GM06990 (cell line): ENCODE measurements around the gene CELF1.

Source experiments
- DNase-seq: peaks from one replicate; pipeline ENCODE4 v3.0.0-alpha.2; 2011; ENCODE audit not compliant: insufficient read length; ENCODE audit errors: extremely low read depth
- H3K27me3 ChIP-seq: replicated peaks from 2 replicates; pipeline ENCODE4 v1.6.0; 2011; ENCODE audit warnings: low read length; ENCODE audit not compliant: control insufficient read depth, insufficient read depth
- H3K36me3 ChIP-seq: 2 replicates; pipeline ENCODE4 v1.5.1; 2011; ENCODE audit warnings: low read length; ENCODE audit not compliant: control insufficient read depth, insufficient read depth
- H3K4me3 ChIP-seq: replicated peaks from 2 replicates; pipeline ENCODE4 v1.5.1; 2011; ENCODE audit warnings: low read depth, mild to moderate bottlenecking, control low read depth, low read length
- TF ChIP-seq, protein P1 (sequence below): IDR thresholded peaks from 2 replicates; pipeline ENCODE4 v1.5.1; 2011; ENCODE audit warnings: low read length, control low read depth, mild to moderate bottlenecking, inconsistent platforms; ENCODE audit not compliant: insufficient read depth, poor library complexity, severe bottlenecking

CELF1 gene

DNA sequence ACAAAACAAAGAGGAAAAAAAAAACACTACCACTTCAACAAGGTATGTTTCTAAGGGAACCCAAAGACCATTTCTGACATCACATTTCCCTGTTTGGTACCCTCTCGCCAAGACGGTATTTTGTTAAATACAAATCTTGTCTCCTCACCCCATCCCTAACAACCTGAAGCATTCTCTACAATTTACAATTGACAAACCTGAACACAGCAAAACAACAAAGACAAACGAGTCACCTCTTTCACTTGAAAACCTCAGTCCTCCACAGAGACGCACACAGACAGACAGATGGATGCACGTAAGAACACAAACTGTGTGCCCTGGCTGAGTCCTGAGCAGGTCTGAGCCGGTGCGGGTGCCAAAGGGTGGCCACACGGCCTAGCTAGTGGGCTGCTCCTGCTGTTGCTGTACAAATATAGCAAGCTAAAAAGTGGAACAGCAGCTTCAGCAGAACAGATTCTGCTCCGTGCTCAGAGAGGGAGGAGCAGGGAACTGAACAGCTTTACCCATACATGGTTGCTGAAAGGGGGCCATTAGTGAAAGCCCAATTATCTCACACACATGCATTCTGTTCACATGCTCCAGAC is 28.5 kb downstream of the CELF1 start:
- TF ChIP-seq, protein P1, sequence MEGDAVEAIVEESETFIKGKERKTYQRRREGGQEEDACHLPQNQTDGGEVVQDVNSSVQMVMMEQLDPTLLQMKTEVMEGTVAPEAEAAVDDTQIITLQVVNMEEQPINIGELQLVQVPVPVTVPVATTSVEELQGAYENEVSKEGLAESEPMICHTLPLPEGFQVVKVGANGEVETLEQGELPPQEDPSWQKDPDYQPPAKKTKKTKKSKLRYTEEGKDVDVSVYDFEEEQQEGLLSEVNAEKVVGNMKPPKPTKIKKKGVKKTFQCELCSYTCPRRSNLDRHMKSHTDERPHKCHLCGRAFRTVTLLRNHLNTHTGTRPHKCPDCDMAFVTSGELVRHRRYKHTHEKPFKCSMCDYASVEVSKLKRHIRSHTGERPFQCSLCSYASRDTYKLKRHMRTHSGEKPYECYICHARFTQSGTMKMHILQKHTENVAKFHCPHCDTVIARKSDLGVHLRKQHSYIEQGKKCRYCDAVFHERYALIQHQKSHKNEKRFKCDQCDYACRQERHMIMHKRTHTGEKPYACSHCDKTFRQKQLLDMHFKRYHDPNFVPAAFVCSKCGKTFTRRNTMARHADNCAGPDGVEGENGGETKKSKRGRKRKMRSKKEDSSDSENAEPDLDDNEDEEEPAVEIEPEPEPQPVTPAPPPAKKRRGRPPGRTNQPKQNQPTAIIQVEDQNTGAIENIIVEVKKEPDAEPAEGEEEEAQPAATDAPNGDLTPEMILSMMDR = no peak
- Histone ChIP-seq H3K27me3 (no peaks in the 10 kb centered on the region), H3K4me3 (peak overlapping the region; percentile 21; the same call in 1 of the 2 replicates), H3K36me3 (no peaks in the 10 kb centered on the region)
- peak; percentile 26 for DNase-seq

GRCh38 chr11:47523490-47524225 is 29.3 kb downstream of the CELF1 start:
- Histone ChIP-seq H3K36me3 (no peaks in the 10 kb centered on the region), H3K27me3 (no peaks in the 10 kb centered on the region), H3K4me3 (no peak overlapping the region)
- DNase-seq = no peak
- TF ChIP-seq, protein P1 = no peak

GRCh38 chr11:47518212-47518964 is 34.5 kb downstream of the CELF1 start:
- Histone ChIP-seq H3K27me3 (no peaks in the 10 kb centered on the region), H3K36me3 (no peaks in the 10 kb centered on the region), H3K4me3 (no peak overlapping the region)
- DNase-seq = no peak
- TF ChIP-seq, protein P1 = no peak

DNA sequence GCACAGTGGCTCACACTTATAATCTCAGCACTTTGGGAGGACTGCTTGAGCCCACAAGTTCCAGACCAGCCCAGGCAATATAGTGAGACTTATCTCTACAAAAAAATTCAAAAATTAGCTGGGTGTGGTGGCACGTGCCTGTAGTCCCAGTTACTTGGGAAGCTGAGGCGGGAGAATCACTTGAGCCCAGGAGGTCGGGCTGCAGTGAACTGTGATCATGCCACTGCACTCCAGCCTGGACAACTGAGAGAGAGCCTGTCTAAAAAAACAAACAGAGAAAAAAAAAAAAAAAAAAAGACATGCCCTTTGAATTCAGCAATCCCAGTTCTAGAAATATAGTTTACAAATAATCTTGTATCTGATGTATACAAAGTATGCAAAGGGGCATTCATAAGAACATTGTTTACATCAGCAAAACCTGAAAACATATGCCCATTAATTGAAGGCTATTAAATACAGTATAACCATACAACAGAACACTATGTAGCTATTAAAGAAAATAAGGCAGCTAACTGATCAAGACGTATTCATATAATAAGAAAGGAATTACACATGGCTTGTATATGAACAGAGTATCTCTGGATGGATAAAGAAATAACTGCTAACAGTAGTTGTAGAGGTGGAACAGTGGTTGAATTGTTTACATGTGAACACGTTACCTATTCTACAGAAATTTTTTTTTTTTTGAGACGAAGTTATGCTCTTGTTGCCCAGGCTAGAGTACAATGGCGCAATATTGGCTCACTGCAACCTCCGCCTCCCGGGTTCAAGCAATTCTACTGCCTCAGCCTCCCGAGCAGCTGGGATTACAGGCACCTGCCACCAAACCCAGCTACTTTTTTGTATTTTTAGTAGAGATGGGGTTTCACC is 35.7 kb downstream of the CELF1 start:
- TF ChIP-seq, protein P1 = no peak
- Histone ChIP-seq H3K27me3 (no peaks in the 10 kb centered on the region), H3K36me3 (no peaks in the 10 kb centered on the region), H3K4me3 (no peak overlapping the region)
- no peak for DNase-seq

DNA sequence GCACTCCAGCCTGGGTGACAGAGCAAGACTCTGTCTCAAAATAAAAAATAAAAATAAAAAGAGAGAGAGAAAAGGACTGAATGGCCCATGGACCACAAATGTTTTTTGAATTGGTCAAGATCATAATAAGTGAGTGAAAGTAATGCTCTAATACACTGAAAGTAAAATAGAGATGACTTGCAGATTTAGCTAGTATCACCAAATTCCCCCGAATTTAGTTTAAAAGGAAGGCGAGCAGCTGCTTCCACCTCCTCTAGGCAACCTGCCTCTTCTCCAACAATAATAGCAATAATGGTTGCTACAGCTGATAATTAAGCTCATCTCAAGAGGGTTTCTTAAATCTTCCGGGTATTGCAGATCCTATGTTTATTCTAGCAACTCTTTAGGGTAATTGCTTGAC is 36.8 kb downstream of the CELF1 start:
- DNase-seq = no peak
- no peaks in the 10 kb centered on the region for H3K36me3 ChIP-seq

More for the DNA sequence above, 36.8 kb downstream of the CELF1 start:
- Histone ChIP-seq H3K27me3 (no peaks in the 10 kb centered on the region), H3K4me3 (no peak overlapping the region)
- TF ChIP-seq, protein P1 = no peak
